HG02759 (cell line): ENCODE results near the gene FTCD.

Source experiments
- ATAC-seq: cut with Tn5 transposase; IDR thresholded peaks from one replicate; pipeline ENCODE4 v1.9.1; 2021; ENCODE audit warnings: mild to moderate bottlenecking, moderate library complexity; ENCODE audit not compliant: unreplicated experiment

FTCD gene

DNA sequence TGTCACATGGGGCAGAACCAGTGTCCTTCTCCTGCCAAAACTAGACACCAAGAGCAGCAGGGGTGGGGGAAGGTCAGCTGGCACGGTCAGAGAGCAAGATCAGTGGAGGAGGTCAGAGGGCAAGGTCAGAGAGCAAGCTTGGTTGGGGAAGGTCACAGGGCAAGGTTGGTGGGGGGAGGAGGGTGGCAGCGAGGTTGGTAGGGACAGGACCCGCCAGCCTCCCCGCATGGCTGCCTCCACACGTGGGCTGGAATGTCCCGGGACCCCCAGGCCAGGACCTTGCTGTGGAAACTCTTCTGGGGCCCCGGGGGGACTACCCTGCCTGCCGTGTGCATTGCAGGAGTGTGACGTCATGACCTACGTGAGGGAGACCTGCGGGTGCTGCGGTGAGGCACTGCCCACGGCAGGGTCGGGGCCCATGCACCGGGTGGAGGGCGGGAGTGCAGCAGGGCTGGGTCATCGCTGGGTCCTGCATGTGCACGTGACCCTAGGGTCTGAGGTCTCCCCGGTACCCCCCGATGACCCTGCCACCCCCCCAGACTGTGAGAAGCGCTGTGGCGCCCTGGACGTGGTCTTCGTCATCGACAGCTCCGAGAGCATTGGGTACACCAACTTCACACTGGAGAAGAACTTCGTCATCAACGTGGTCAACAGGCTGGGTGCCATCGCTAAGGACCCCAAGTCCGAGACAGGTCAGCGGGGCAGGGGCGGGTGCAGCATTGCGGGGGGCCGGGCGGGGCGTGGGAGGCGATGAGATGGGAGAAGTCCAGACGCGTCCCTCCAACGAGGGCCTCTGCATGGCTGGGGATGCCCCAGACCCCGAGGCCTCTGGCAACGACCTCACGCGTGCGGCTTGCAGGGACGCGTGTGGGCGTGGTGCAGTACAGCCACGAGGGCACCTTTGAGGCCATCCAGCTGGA lies 30.2 kb downstream of the FTCD start:
- ATAC-seq, result no peak

DNA sequence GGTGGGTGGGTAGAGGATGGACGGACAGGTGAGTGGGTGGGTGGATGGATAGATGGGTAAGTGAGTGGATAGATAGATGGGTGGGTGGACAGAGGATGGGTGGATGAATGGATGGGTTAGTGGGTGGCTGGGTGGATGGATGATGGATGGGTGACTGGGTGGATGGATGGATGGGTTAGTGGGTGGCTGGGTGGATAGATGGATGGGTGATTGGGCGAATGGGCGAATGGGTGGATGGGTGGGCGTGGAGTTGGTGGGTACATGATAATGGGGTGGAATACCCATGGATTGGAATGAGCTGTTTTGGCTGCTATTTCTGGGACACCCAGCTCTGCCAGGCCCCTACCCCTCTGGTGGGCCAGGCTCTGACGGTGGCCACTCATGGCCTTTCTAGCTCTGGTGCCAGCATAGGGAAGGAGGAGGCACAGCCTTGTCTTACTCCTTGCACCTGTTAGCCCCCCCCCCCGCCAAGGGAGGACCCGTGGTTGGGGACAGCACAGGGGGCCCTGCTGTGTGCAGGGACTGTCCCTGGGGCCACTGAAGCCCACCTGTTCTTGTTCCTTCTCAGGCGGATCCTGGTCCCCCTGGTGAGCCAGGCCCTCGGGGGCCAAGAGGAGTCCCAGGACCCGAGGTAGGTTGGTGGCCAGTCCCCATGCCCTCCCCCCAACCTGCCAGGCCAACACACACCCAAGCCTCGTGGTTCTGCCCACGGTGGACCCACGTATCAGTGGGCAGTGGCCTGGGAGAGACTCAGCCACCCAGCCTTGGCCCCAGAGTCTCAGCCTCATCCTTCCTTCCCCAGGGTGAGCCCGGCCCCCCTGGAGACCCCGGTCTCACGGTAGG lies 31.1 kb downstream of the FTCD start:
- no peak for ATAC-seq

DNA sequence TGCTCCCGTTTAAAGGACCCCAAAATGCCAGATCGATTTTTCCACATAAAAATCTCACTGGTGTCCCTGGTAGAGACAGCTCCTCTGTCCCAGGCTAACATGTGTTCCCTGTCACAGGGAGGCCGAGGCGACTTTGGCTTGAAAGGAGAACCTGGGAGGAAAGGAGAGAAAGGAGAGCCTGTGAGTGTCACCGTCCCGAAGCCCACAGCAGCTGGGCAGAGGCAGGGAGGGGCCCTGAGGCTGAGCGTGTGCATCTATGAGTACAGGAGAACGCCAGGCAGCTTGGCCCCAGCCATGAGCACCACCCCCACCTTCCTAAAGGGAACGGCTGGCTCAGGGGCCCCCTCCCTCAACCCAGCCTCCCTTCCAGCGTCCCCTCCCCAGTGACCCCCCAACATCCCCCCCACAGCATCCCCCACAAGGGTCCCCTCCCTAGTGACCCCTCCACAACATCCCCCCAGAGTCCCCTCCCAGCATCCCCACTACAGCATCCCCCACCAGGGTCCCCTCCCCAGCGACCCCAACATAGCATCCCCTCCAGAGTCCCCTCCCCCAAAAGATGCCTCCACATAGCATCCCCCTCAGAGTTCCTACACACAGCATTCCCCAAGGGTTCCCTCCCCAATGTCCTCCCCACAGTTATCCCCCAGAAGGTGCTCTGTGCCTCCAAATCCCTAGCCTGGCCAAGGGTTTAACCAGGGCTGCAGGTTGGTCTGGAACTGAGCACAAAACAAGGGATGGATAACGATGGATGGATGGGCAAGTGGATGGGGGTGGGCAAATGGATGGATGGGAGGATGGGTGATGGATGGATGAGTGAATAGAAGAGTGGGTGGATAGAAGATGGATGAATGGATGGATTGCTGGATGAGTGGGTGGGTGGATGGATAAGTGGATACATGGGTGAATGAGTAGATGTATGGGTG lies 32.4 kb downstream of the FTCD start:
- no peak for ATAC-seq

DNA sequence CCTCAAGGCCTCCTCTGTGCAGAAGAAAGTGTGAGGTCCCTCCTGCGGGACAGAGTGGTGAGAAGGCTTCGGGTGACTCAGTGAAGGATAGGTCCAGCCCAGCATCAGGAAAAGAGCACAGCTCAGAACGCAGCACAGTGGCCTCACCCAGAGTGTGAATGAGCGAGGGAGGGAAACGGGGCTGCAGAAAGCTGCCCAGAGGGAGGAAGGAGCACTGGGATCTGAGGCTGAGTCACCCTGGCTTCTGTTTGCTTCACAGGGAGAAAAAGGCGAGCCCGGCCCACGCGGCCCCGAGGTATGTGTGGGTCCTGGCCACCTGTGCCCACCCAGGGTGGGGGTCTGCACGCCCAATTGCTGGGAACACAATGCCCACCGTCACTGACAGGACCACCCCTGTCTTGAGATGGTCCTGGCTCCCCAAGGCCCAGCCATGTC lies 33.1 kb downstream of the FTCD start:
- ATAC-seq, result no peak

DNA sequence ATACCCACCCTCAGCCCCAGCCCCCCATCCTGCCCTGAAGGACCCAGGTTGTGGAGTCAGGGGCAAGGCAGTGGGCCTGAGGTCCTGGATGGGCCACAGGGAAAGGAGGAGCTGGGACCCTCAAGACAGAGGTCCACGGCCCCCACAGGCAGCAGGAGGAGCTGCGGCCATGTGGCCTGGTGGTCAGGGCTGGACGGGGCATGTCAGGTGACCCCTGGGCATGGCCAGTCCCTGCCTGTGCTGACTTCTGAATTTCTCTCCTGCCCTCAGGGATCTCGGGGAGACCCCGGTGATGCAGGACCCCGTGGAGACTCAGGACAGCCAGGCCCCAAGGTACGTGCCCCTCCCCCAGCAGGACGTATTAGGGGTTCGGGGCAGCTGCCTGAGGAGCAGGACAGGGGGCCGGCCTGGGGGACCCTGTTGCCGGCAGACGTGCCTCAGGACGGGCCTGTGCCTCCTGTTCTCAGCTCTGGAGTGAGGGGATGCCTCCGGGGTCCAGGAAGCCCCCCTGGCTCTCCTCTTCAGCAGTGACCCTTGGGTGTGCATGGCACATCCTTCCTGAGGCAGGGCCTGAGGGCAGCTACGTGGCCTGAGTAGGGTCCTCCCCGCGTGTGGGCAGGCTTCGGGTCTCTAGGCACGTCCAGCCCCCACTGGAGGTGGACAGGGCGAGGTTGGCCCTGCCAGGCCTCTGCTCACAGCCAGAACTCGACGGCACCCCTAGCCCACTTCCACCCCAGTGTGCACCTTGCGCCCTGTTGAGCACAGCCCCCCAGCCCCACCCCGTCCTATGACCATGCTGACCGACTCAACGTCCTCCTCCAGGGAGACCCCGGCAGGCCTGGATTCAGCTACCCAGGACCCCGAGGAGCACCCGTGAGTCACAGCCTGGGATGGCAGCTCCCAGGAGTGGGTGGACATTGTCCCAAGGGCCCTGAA lies 33.8 kb downstream of the FTCD start:
- ATAC-seq, result no peak

DNA sequence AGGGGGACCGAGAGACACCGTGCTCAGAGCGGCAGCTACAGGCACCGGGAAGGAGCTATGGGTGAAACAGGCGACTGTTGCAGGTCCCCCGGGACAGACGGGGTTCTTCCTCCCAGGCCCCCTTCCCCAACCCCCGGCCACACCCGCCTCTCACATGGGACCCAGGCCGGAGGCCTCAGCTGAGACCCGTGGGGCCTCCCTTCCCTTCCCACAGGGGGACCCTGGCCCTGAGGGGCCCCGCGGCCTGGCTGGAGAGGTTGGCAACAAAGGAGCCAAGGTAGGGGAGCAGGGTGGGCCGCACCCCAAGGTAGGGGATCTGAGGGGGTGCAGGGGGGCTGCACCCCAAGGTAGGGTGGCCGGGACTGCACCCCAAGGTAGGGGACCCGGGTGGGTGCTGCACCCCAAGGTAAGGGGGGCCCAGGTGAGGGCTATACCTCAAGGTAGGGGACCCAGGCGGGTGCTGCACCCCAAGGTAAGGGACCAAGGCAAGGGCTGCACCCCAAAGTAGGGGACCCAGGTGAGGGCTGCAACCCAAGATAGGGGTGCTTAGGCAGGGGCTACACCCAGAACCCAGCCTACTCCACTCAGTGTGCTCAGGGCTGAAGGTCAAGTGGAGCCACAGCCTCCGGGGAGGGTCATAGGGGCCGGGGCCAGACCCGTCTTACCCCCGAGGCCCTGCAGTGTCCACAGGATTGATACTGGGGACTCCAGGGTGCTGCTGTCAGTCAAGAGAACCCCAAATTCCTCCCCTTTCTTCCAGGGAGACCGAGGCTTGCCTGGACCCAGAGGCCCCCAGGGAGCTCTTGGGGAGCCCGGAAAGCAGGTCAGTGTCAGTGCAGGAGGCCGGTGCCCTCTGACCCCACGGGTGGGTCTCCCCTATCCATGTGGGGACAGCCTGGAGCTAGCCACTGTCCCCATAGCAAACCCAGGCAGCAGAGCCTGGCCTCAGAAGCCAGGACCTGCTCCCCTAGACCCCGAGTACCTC lies 34.8 kb downstream of the FTCD start:
- ATAC-seq, result no peak

DNA sequence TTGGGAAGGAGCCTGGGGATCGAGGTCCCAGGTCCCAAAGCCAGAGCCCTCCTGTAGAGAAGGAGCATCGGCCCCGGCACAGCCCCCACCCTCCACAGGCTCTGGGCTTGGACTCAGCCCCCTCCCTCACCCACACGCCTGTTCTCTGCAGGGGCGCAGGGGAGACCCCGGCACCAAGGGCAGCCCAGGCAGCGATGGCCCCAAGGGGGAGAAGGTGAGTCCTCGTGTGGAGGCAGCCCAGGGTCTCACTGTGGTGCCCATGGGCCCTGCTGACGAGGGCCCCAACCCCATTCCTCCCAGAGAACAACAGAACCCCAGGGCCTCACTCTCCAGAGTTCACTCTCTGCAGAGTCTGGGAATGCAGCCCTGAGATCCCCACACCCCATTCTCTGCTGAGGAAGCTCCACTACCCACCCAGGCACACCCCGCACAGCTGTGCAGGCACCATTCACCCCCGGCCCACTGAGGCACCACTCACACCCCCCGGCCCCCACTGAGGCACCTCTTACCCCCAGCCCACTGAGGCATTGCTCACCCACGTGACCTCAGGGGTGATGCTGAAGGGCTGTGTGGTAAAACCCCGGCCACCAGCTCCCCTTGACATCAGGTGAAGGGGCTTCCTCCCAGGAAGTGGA lies 35.6 kb downstream of the FTCD start:
- no peak for ATAC-seq

DNA sequence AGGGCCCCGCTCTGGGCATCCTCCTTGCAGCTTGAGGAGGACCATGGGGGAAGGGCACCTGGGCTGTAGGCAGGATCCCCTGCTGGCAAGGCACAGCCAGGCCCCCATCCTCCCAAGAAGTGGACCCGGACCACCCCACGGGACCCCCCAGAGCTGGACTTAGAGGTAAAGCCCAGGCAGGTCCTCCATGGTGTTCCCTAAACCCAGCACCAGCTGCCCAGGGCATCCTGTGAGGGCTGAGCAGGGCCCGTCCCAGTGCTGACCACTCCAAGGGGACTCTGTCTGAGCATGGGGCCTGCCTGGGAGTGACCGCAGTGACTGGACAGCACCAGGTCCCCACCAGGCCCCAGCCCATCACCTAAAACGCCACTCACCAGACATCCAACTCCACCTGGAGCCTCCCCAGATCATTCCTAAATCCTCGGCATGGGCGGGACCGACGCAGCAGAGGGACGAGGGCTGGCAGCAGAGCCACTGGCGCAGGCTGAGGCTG lies 36.2 kb downstream of the FTCD start:
- ATAC-seq, result no peak

DNA sequence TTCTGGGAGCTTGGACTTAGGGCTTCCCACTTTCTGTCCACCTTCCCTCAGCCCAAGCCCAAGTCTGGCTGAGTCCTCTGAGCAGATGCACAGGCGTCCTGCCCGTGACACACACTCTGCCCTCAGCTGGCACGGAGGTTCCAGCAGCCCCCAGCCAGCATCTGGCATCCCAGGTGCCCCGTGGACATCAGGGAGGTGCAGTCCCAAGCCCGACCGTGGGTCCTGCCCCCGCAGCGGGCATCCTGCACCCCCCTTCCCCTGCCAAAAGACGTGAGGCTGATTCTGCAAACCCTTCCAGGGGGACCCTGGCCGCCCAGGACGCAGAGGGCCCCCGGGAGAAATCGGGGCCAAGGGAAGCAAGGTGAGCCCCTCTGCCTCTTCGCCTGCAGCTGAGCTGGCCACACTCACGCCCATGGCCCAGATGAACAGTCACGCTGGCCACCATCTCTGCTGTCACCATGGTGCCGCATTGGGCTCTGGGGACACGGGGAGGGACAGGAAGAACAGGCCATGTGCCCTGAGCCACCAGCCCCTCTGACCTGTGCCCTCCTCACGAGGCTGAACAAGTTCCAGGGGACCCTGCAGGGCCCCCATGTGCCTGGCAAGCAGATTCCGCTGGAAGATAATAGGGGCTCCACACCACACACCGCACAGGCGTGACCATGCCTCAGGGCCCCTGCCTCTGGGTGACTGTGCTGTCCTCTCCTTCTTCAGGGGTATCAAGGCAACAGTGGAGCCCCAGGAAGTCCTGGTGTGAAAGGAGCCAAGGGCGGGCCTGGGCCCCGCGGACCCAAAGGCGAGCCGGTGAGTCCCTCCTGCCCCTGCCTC lies 36.8 kb downstream of the FTCD start:
- ATAC-seq, result no peak

DNA sequence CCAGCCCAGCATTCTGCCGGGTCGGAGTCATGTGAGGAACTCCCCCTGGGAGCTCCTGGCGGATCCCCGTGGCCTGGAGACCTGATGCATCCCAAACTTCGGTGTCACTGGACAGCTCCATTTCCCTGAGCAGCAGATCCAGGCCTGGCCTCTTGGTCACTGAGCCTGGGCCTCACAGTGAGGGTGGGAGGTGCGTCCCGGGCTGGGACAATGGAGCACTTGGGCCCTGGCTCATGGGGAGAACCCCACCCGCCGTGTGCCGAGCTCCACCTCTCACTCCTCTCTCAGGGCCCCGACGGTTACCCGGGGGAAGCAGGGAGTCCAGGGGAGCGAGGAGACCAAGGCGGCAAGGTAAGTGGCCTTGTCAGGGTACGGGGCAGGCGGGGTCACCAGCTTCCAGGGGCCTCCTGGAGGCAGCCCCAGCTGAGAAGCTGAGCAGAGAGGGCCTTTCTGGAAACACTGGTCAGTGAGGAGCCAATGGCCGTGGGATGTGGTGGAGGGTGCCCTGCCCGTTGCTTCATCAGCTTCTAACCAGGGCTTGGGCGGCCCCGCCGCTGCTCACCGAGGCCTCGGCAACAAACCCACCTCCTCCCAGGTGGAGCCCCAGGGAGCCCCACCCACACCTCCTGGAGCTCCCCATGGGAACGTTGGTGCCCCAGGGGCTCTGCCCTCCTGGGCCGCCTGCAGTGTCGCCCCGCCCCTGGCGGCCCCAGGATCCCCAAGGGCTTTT lies 37.6 kb downstream of the FTCD start:
- ATAC-seq, result no peak

DNA sequence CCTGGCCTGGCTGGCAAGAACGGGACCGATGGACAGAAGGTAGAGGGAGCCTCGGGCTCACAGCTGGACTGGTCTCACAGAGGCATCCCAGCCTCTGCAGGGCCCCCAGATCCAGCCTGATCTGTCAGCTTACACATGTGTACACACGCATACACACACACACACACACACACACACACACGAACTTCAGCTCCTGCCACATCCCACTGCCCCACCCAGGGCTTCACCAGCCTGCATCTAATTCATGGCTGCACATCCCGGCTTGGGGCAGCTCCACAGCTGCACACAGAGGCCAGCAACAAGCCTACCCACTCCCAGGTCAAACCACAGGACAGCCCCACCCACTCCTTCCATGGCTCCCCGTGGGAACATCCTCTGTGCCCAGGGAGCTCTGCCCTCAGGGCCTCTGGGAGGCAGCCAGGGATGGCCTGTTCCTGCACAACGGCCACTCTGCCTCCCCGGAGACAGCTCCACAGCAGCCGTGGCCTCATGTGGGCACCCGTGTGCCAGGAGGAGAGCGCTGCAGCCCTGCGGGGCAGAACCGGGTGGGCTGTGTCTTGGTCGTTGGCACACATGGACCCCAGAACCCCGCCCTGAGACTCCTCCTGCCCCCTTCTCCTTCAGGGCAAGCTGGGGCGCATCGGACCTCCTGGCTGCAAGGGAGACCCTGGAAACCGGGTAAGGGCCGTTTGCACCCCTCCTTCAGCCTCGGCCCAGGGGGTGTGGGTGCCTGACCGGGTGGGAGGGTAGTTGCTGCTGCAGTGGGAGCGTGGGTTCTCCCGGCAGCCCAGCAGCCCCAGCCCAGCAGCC lies 38.4 kb downstream of the FTCD start:
- ATAC-seq, result no peak

DNA sequence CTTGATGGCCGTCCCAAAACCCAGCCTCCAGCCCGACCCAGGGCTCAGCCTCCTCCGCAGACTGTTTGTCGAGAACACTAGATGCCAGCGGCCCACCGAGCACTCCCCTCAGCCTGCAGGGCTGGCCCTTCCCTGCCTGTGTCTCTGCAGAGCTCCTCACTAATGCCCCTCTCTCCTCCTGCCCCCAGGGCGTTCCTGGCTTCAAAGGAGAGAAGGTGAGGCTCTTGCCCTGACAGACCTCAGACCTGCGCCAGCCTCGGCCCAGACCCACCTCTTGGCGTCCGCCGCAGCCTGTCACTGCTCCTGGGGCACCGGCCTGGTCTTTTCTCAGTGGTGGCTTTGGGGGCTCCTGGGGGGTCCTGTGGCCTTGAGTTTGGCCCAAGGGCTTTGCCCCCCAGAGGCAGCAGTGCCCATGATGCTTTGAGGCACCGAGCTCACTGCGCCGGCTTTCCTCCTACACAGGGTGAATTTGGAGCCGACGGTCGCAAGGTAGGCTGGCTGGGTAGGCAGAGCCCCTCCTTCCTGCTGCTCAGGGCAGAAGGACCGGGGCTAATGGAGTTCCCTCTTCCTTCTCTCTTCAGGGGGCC lies 39.1 kb downstream of the FTCD start:
- no peak for ATAC-seq

DNA sequence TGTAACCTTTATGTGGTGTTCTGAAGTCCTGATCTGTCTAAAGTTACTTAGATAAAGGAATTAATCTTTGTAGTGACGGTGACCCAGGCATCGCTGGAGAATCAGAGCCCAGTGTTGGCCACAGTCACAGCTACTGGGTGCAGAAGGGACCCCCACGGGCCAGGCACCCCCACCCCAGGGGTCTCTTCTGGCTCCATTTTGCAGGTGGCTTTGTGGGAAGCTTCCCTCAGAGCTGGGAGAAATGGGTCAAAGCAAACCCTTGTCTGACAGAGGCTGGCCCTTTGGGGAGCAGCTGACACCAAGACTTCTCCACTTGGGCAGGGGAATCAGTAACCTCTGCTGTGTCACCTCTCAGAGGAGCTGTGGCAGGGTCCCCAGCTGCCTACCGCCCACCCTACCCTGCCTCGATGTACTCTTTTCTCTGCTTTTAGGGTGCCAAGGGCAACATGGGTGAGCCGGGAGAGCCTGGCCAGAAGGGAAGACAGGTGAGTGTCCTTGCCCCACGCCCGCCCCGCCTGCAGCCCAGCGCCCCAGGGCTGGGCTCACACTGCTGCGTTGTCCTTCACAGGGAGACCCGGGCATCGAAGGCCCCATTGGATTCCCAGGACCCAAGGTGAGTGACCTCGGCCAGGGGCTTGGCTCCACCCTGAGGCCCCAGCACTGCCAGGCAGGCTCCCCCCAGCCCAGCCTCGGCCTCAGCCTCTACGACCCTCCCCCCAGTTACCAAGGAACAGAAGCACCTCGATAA lies 39.8 kb downstream of the FTCD start:
- no peak for ATAC-seq

DNA sequence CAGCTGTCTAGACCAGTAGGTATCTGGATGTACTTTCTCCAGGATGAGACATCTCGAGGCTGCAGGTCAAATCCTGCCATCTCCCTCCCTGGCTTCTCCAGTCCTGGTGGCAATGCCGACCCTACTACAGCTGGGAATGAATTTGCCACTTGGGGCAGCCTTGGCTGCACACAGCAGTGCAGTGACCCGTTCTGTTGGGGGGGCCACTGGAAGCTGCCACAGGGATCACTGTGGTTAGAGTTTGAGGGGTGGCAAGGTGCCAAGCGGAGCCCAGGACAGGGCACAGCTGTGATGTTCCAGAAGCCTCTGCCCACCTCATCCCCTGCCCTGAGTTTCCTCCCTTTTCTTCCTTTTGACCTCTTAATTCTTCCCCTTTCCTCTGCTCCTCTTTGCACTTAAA lies 40.4 kb downstream of the FTCD start:
- no peak for ATAC-seq
